K562 (cell line): ENCODE results near the gene SPDYA. TPM values are rescaled to one million over a fixed set of nuclear protein-coding genes. Genes with fewer than 3 reads are reported as not detected.
A peak's percentile ranks its signal among the peaks of the same experiment; 100 is the strongest.

Experiments
- ARHGAP35 ChIP-seq: fragments of 450-650 bp; IDR thresholded peaks from 2 replicates; pipeline ENCODE4 v1.6.1; 2018; ENCODE audit not compliant: partially characterized antibody
- BMI1 ChIP-seq: fragments of 150-350 bp; IDR thresholded peaks from 2 replicates; pipeline ENCODE4 v1.6.1; 2014; ENCODE audit warnings: low read length
- CBX8 ChIP-seq: fragments of 200-600 bp; sonication (generic); IDR thresholded peaks from 2 replicates; pipeline ENCODE4 v1.6.1; 2012; ENCODE audit warnings: borderline replicate concordance, mixed run types, low read depth, mild to moderate bottlenecking, moderate library complexity, mixed read lengths, low read length, control low read depth, inconsistent platforms; ENCODE audit not compliant: poor library complexity, severe bottlenecking; ENCODE audit errors: extremely low read depth
- E2F3 ChIP-seq: fragments of 250-450 bp; sonication (Bioruptor Pico); IDR thresholded peaks from 2 replicates; pipeline ENCODE4 v1.4.0; 2020; ENCODE audit warnings: mild to moderate bottlenecking
- ESRRA ChIP-seq: fragments of 450-650 bp; IDR thresholded peaks from 2 replicates; pipeline ENCODE4 v1.6.1; 2014; ENCODE audit warnings: low read depth, mild to moderate bottlenecking, moderate library complexity, borderline replicate concordance
- ETS2 ChIP-seq: IDR thresholded peaks from 2 replicates; pipeline ENCODE4 v1.6.1; 2016; ENCODE audit warnings: borderline replicate concordance, missing genetic modification characterization, mild to moderate bottlenecking, moderate library complexity, missing compliant biosample characterization; ENCODE audit not compliant: poor library complexity, severe bottlenecking
- POLR3A ChIP-seq: IDR thresholded peaks from 2 replicates; pipeline ENCODE4 v1.6.1; 2011; ENCODE audit warnings: borderline replicate concordance, mild to moderate bottlenecking, moderate library complexity; ENCODE audit not compliant: insufficient read length, insufficient read depth; ENCODE audit errors: extremely low read depth
- RAD51 ChIP-seq: fragments of 450-650 bp; IDR thresholded peaks from 2 replicates; pipeline ENCODE4 v1.7.1; 2016; ENCODE audit warnings: low read depth, mild to moderate bottlenecking, borderline replicate concordance
- REST ChIP-seq, 2 experiments: fragments of 450-650 bp; formaldehyde crosslinking in 1 of 2; IDR thresholded peaks; 2 replicates each; pipeline versions ENCODE4 v1.4.0 to v1.6.1; 2014 to 2020; ENCODE audit warnings: mild to moderate bottlenecking in 2 of 2, borderline replicate concordance in 1 of 2, low read depth in 1 of 2
- SIRT6 ChIP-seq: IDR thresholded peaks from one replicate; pipeline ENCODE4 v1.6.1; 2012; ENCODE audit warnings: low read depth, mild to moderate bottlenecking, control low read depth, inconsistent platforms, low read length, moderate library complexity
- SRSF3 ChIP-seq: fragments of 200-400 bp; formaldehyde crosslinking; IDR thresholded peaks from 2 replicates; pipeline ENCODE4 v1.6.1; 2016; ENCODE audit warnings: mild to moderate bottlenecking, low read length, moderate library complexity; ENCODE audit not compliant: insufficient read depth
- TFAM ChIP-seq: fragments of 250-450 bp; sonication (Bioruptor Pico); conservative IDR thresholded peaks from 2 replicates; pipeline ENCODE4 v1.5.0; 2021; ENCODE audit warnings: mild to moderate bottlenecking, moderate library complexity
- TFAP4 ChIP-seq: sonication (generic); formaldehyde crosslinking; IDR thresholded peaks from 2 replicates; pipeline ENCODE4 v1.8.0; 2022; ENCODE audit warnings: missing genetic modification reagents, mild to moderate bottlenecking, moderate library complexity, borderline replicate concordance
- ZNF764 ChIP-seq: fragments of 250-450 bp; sonication (Bioruptor Pico); IDR thresholded peaks from 2 replicates; pipeline ENCODE4 v1.4.0; 2020; ENCODE audit warnings: low read depth, mild to moderate bottlenecking, moderate library complexity
- polyA plus RNA-seq, 8 experiments: library from polyadenylated mRNA; depleted of rRNA in 4 of 8; stranded (reverse) in 5 of 8; unstranded in 3 of 8; fragments of >200 nt; fragmentation: Nextera tagmentation in 2 of 8; fragmentation: Illumina TruSeq in 1 of 8; extraction: Ambion mirVana in 2 of 8; extraction: Trizol in 1 of 8; gene quantifications; 2 replicates each; pipeline versions ENCODE4 v1.2.1 to v1.2.3, GENCODE V29; 2011 to 2014; ENCODE audit warnings: inconsistent platforms in 1 of 8, missing spikeins in 1 of 8
- total RNA-seq, 7 experiments: library from RNA; depleted of rRNA in 6 of 7; stranded (reverse); fragments of >200 nt in 6 of 7; fragmentation: Illumina TruSeq in 2 of 7; extraction: Trizol in 2 of 7; gene quantifications; 2 replicates each; pipeline versions ENCODE4 v1.2.1 to v1.2.3, GENCODE V29; 2011 to 2021; ENCODE audit warnings: low replicate concordance in 1 of 7

SPDYA gene
- total and polyA plus RNA-seq, 9 of the 15 experiments (the other 6 are each of a cell fraction or from before 2014, with no cell fraction given) = 0.05 to 1.6 (median 0.30) TPM; not detected in 1

- peak; percentile 83 for TF ChIP-seq TFAP4 (CRISPR knock-in tag)
- peak; percentile 37; the same call in 1 of the 2 replicates for TF ChIP-seq RAD51
- no peak for TF ChIP-seq REST (IDR thresholded peaks at IDR 0.05; ENCODE audit: borderline replicate concordance)
- no peak for TF ChIP-seq REST (CRISPR knock-in tag; IDR thresholded peaks at IDR 0.05; ENCODE audit: low read depth)
- no peak; the same call in 1 of the 2 replicates for TF ChIP-seq ESRRA
- no peak for TF ChIP-seq ZNF764
- TF ChIP-seq TFAM (CRISPR knock-in tag) = no peak
- TF ChIP-seq E2F3 (CRISPR knock-in tag) = no peak
- no peak for TF ChIP-seq ETS2 (tag)
- no peak for TF ChIP-seq POLR3A
- TF ChIP-seq CBX8 = no peak
- no peak for TF ChIP-seq BMI1
- 0 out of 2 replicates have a peak, but pooled peaks have one; percentile 69 for TF ChIP-seq SRSF3
- TF ChIP-seq SIRT6 = no peak
- TF ChIP-seq ARHGAP35 = no peak
These were observed 84.0 kb downstream of the SPDYA start, which contains the start of gene WDR43 (continued) for GRCh38 chr2:28894470-28895188.
